RWPE1 (cell line): ENCODE data around the gene NTM.

Experiments
- CTCF ChIA-PET: fragments of 350-600 bp; sonication (Branson Sonifier 250); formaldehyde crosslinking; extraction: SDS; loops from one replicate; lab custom pipeline; 2021; lab: Yijun Ruan, JAX
- POLR2A ChIA-PET: fragments of 400-600 bp; formaldehyde crosslinking; extraction: SDS; loops from one replicate; lab custom pipeline; 2020; ENCODE audit warnings: antibody characterized with exemption; ENCODE audit not compliant: low non-redundant PET; lab: Yijun Ruan, JAX
- DNase-seq: peaks from one replicate; pipeline ENCODE4 v3.0.0; 2012; ENCODE audit warnings: low spot score
- H3K27ac ChIP-seq: fragments of 450-650 bp; 2 replicates; pipeline ENCODE4 v1.5.1; 2017
- TF ChIP-seq, protein P1 (sequence below): fragments of 450-650 bp; conservative IDR thresholded peaks from 2 replicates; pipeline ENCODE4 v1.5.1; 2017; ENCODE audit warnings: low read depth, mild to moderate bottlenecking

NTM gene

DNA sequence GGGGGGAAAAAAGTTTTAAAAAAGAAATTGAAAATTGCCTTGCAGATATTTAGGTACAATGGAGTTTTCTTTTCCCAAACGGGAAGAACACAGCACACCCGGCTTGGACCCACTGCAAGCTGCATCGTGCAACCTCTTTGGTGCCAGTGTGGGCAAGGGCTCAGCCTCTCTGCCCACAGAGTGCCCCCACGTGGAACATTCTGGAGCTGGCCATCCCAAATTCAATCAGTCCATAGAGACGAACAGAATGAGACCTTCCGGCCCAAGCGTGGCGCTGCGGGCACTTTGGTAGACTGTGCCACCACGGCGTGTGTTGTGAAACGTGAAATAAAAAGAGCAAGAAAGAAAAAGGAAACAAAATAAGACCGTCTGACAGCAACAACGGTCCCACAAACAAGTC, 964.9 kb downstream of the NTM start:
- no peak for DNase-seq
- H3K27ac ChIP-seq = no peak overlapping the region
- POLR2A ChIA-PET = no interaction called here
- TF ChIP-seq, protein P1, sequence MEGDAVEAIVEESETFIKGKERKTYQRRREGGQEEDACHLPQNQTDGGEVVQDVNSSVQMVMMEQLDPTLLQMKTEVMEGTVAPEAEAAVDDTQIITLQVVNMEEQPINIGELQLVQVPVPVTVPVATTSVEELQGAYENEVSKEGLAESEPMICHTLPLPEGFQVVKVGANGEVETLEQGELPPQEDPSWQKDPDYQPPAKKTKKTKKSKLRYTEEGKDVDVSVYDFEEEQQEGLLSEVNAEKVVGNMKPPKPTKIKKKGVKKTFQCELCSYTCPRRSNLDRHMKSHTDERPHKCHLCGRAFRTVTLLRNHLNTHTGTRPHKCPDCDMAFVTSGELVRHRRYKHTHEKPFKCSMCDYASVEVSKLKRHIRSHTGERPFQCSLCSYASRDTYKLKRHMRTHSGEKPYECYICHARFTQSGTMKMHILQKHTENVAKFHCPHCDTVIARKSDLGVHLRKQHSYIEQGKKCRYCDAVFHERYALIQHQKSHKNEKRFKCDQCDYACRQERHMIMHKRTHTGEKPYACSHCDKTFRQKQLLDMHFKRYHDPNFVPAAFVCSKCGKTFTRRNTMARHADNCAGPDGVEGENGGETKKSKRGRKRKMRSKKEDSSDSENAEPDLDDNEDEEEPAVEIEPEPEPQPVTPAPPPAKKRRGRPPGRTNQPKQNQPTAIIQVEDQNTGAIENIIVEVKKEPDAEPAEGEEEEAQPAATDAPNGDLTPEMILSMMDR = no peak
- CTCF ChIA-PET = no interaction called here

GRCh38 chr11:132336781-132337535, 966.5 kb downstream of the NTM start:
- H3K27ac ChIP-seq = no peak overlapping the region
- CTCF ChIA-PET = no interaction called here
- no peak for DNase-seq
- POLR2A ChIA-PET = no interaction called here
- TF ChIP-seq, protein P1 = no peak

- CTCF ChIA-PET = no interaction called here
- POLR2A ChIA-PET = no interaction called here
- TF ChIP-seq, protein P1 = no peak
- H3K27ac ChIP-seq = no peak overlapping the region
- no peak for DNase-seq
Observed at GRCh38 chr11:132337819-132338416, 967.5 kb downstream of the NTM start.

- CTCF ChIA-PET = no interaction called here
Observed at GRCh38 chr11:132342408-132342807, 972.0 kb downstream of the NTM start.

DNA sequence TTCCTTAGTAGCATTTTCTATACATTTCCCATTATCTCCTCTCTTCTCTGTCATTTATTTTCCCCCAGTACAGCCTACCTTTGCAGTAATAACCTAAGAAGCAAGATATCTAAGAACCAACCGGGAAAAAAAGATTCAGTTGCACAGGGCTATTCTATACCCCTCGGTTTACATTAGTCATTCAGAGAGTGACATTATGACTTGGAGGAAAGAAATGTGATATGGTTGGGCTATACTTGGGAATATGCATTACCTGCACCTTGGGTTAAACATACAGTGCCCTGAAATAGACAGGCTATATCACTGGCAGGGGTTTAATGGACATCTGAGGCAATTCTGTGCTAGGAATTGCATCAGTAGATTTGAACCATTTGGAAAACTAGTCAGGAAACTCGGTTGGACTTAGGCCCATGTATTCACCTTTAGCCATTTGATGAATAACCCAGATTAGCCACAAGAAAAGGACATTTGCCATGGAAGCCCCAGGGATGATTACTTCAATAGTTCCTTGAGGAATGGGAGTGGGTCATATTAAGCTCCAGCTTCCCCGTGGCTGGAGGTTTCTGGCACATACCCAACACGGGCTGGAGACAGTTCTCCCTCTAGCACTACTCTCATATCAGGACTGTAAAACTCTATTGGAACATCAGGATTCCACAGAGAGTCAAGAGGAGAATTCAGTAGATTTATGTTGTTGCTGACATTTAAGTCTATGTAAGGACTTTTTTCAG, 973.2 kb downstream of the NTM start:
- TF ChIP-seq, protein P1 = no peak
- CTCF ChIA-PET = no interaction called here
- POLR2A ChIA-PET = no interaction called here
- no peak for DNase-seq
- no peak overlapping the region for H3K27ac ChIP-seq

More at GRCh38 chr11:132342408-132342807, 972.0 kb downstream of the NTM start:
- H3K27ac ChIP-seq = no peak overlapping the region
- TF ChIP-seq, protein P1 = no peak
- DNase-seq = no peak
- POLR2A ChIA-PET = no interaction called here

DNA sequence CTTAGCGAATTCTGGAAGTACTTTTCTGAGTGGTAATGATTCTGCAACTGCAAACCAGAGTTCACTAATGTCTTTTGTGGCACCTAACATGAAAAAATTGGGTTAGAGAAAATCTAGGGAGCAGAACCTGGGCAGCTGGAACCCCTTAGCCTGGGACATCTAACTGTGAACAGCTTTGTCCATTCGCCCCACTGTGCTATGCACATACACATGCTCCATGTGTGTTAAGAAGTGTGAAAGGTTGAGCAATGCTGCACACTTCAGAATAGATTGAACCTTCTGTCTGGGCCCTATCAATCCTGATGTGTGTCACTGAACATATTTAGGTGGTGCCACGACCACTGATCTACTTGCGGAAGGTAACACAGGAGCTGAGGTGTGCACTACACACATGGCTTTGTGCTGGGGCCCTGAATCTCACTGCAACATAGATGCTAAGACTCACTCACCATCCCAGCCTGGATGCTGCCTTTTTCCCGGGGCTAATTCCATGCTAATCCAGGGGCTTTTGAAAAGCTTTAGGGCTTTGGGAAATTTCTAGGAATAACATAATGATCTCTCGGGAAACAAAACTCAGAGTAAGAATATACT, 976.2 kb downstream of the NTM start:
- no peak for DNase-seq
- TF ChIP-seq, protein P1 = no peak
- POLR2A ChIA-PET = no interaction called here
- CTCF ChIA-PET = no interaction called here
- no peak overlapping the region for H3K27ac ChIP-seq
